Panc1 (cell line): Measurements from ENCODE around the gene SEC16A. TPM values are rescaled to one million over a fixed set of nuclear protein-coding genes. Genes with fewer than 3 reads are reported as not detected.

Source experiments
- ATAC-seq: fragments of 200-7000 bp; cut with Tn5 transposase; 2 replicates; pipeline ENCODE4 v1.9.1; 2020; ENCODE audit warnings: mild to moderate bottlenecking, moderate library complexity
- BruUV-seq: library from RNA; stranded (reverse); fragments of 400-500 nt; replicated peaks from 2 replicates; lab custom pipeline; 2021; lab: Mats Ljungman, UMichigan
- CTCF ChIA-PET: fragments of 300-600 bp; sonication (Branson Sonifier 250); formaldehyde crosslinking; loops from one replicate; lab custom pipeline; 2022; ENCODE audit warnings: antibody characterized with exemption; lab: Charles Lee
- POLR2A ChIA-PET: fragments of 300-600 bp; sonication (Branson Sonifier 250); formaldehyde crosslinking; loops from one replicate; lab custom pipeline; 2022; ENCODE audit warnings: antibody characterized with exemption; lab: Charles Lee
- DNase-seq: peaks from one replicate; pipeline ENCODE4 v3.0.0-alpha.2; 2010; ENCODE audit warnings: low read depth, low spot score
- H3K27ac ChIP-seq: 2 replicates; pipeline ENCODE4 v1.5.1; 2011; ENCODE audit warnings: mild to moderate bottlenecking, low read length, inconsistent platforms
- H3K27me3 ChIP-seq: fragments of 200-500 bp; sonication (Bioruptor generic); 2 replicates; pipeline ENCODE4 v1.6.0; 2014; ENCODE audit warnings: low read length, inconsistent platforms; ENCODE audit not compliant: control insufficient read depth, insufficient read depth
- H3K36me3 ChIP-seq: fragments of 200-500 bp; sonication (Bioruptor generic); 2 replicates; pipeline ENCODE4 v1.5.1; 2014; ENCODE audit warnings: inconsistent platforms, mild to moderate bottlenecking, low read length, moderate library complexity; ENCODE audit not compliant: control insufficient read depth, insufficient read depth
- H3K4me1 ChIP-seq: 2 replicates; pipeline ENCODE4 v1.5.1; 2011; ENCODE audit warnings: inconsistent platforms, mild to moderate bottlenecking, low read length, moderate library complexity; ENCODE audit not compliant: control insufficient read depth, insufficient read depth
- H3K4me3 ChIP-seq, 2 experiments: 2 replicates each; pipeline ENCODE4 v1.5.1; 2011 to 2012; ENCODE audit warnings: low read depth in 2 of 2, low read length in 2 of 2, mild to moderate bottlenecking in 2 of 2, inconsistent platforms in 1 of 2, moderate library complexity in 1 of 2
- H3K9me3 ChIP-seq: fragments of 200-500 bp; sonication (Bioruptor generic); 2 replicates; pipeline ENCODE4 v1.5.1; 2014; ENCODE audit warnings: low read depth, mild to moderate bottlenecking, inconsistent platforms, low read length, moderate library complexity; ENCODE audit not compliant: control insufficient read depth, insufficient read depth
- POLR2AphosphoS5 ChIP-seq: IDR thresholded peaks from 2 replicates; pipeline ENCODE4 v1.6.1; 2012; ENCODE audit warnings: mild to moderate bottlenecking, low read depth, low read length, moderate library complexity
- SIN3A ChIP-seq: IDR thresholded peaks from 2 replicates; pipeline ENCODE4 v1.6.1; 2012; ENCODE audit warnings: low read depth, mild to moderate bottlenecking, low read length, moderate library complexity, borderline replicate concordance; ENCODE audit not compliant: insufficient read depth
- TCF7L2 ChIP-seq: IDR thresholded peaks from 2 replicates; pipeline ENCODE4 v1.6.1; 2011; ENCODE audit warnings: mild to moderate bottlenecking, low read depth, low read length, inconsistent platforms
- in situ Hi-C: cut with HindIII; loops from 2 replicates; pipeline ENCODE4 v1.10.0; 2016; ENCODE audit warnings: low sequenced_read_pairs, low pct_unique_long_range_greater_than_20kb
- intact Hi-C: fragments of 100-400 bp; cut with micrococcal nuclease; formaldehyde crosslinking; loops from one replicate; pipeline ENCODE4 v1.10.0; 2022; ENCODE audit not compliant: unreplicated experiment
- total RNA-seq: library from RNA; stranded (reverse); gene quantifications from one replicate; pipeline ENCODE4 v1.2.1, GENCODE V29; 2021; ENCODE audit not compliant: unreplicated experiment
- TF ChIP-seq, protein P1 (sequence below): fragments of 450-650 bp; IDR thresholded peaks from 2 replicates; pipeline ENCODE4 v1.5.1; 2017; ENCODE audit warnings: mild to moderate bottlenecking
- TF ChIP-seq, protein P2 (sequence below), 2 experiments: IDR thresholded peaks; 2 replicates each; pipeline ENCODE4 v1.6.1; 2011 to 2012; ENCODE audit warnings: low read depth in 2 of 2, control low read depth in 1 of 2, low read length in 1 of 2, mild to moderate bottlenecking in 1 of 2, moderate library complexity in 1 of 2; ENCODE audit not compliant: insufficient read depth in 1 of 2

SEC16A gene
- total RNA-seq, 1 experiment from 2014 or later, result 76.5 TPM

DNA sequence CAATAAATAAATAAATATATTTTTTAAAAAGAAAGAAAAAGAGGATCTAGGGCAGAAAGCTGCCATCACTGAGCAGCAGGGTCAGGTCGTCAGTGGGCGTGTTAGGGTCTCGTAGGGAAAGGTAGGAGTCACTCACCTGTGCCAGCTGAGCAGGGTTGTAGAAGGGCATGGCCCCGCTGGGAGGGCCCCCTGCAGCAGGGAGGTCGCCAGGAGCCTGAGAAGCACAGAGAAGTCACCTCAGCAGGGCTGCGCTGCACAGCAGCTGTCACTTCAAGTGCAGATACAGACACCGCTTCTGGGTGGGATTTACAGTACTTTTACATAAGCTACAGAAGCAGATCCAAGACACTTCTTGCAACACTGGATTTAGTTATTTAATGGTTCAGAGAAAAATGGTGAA is 39.2 kb downstream of the SEC16A start:
- in situ Hi-C loops, result no loop called here
- Histone ChIP-seq H3K4me3 (no peak overlapping the region), H3K4me1 (no peaks in the 10 kb centered on the region), H3K36me3 (peaks cover 6% of the 10 kb centered on the region; the same call in 1 of the 2 replicates), H3K27me3 (no peaks in the 10 kb centered on the region), H3K27ac (no peak overlapping the region), H3K9me3 (no peaks in the 10 kb centered on the region)
- CTCF ChIA-PET, result no interaction called here
- no peak for TF ChIP-seq POLR2AphosphoS5
- TF ChIP-seq, protein P1, sequence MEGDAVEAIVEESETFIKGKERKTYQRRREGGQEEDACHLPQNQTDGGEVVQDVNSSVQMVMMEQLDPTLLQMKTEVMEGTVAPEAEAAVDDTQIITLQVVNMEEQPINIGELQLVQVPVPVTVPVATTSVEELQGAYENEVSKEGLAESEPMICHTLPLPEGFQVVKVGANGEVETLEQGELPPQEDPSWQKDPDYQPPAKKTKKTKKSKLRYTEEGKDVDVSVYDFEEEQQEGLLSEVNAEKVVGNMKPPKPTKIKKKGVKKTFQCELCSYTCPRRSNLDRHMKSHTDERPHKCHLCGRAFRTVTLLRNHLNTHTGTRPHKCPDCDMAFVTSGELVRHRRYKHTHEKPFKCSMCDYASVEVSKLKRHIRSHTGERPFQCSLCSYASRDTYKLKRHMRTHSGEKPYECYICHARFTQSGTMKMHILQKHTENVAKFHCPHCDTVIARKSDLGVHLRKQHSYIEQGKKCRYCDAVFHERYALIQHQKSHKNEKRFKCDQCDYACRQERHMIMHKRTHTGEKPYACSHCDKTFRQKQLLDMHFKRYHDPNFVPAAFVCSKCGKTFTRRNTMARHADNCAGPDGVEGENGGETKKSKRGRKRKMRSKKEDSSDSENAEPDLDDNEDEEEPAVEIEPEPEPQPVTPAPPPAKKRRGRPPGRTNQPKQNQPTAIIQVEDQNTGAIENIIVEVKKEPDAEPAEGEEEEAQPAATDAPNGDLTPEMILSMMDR, result no peak
- TF ChIP-seq, protein P2, sequence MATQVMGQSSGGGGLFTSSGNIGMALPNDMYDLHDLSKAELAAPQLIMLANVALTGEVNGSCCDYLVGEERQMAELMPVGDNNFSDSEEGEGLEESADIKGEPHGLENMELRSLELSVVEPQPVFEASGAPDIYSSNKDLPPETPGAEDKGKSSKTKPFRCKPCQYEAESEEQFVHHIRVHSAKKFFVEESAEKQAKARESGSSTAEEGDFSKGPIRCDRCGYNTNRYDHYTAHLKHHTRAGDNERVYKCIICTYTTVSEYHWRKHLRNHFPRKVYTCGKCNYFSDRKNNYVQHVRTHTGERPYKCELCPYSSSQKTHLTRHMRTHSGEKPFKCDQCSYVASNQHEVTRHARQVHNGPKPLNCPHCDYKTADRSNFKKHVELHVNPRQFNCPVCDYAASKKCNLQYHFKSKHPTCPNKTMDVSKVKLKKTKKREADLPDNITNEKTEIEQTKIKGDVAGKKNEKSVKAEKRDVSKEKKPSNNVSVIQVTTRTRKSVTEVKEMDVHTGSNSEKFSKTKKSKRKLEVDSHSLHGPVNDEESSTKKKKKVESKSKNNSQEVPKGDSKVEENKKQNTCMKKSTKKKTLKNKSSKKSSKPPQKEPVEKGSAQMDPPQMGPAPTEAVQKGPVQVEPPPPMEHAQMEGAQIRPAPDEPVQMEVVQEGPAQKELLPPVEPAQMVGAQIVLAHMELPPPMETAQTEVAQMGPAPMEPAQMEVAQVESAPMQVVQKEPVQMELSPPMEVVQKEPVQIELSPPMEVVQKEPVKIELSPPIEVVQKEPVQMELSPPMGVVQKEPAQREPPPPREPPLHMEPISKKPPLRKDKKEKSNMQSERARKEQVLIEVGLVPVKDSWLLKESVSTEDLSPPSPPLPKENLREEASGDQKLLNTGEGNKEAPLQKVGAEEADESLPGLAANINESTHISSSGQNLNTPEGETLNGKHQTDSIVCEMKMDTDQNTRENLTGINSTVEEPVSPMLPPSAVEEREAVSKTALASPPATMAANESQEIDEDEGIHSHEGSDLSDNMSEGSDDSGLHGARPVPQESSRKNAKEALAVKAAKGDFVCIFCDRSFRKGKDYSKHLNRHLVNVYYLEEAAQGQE (IDR thresholded peaks at IDR 0.05; ENCODE audit: insufficient read depth in 1 of 2, low read depth in 2 of 2, low read length in 1 of 2), result no peak
- no peak for TF ChIP-seq TCF7L2
- TF ChIP-seq SIN3A, result no peak
- ATAC-seq, result no peak
- intact Hi-C loops, result no loop called here
- no peak for DNase-seq
- POLR2A ChIA-PET, result no interaction called here
- BruUV-seq, result no TSS peak

DNA sequence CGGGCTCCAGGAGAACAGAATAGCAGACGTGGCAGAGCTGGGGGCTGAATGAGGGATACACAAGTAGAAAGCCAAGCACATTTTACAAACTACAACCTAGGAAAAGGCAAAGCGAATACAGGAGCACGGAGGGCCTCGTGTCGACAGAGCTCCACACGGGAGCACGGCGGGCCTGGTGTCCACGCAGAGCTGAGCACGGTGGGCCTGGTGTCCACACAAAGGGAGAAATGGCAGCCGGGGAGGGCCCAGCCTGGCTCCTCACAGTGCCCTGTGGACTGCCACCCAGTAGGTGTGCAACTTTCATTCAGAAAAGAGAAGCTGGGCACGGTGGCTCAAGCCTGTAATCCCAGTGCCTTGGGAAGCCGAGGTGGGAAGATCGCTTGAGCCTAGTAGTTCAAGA is 39.8 kb downstream of the SEC16A start:
- Histone ChIP-seq H3K4me3 (no peak overlapping the region), H3K4me1 (no peaks in the 10 kb centered on the region), H3K27ac (no peak overlapping the region), H3K9me3 (no peaks in the 10 kb centered on the region), H3K36me3 (peaks cover 6% of the 10 kb centered on the region; the same call in 1 of the 2 replicates), H3K27me3 (no peaks in the 10 kb centered on the region)
- ATAC-seq, result no peak
- ChIA-PET POLR2A (interaction anchor here (0.6 kb wide), 1 partner anchor 98 kb away, joined by 3 read pairs; no protein-coding TSS in a partner anchor), CTCF (no interaction called here)
- DNase-seq, result no peak
- in situ Hi-C loops, result no loop called here
- TF ChIP-seq, protein P2 (IDR thresholded peaks at IDR 0.05; ENCODE audit: insufficient read depth in 1 of 2, low read depth in 2 of 2, low read length in 1 of 2), result no peak
- TF ChIP-seq TCF7L2 (no peak), POLR2AphosphoS5 (no peak), SIN3A (no peak)
- TF ChIP-seq, protein P1, result no peak
- BruUV-seq, result no TSS peak
- intact Hi-C loops, result no loop called here
